ENCODE results near the gene PTK6. TPM values are rescaled to one million over a fixed set of nuclear protein-coding genes. Genes with fewer than 3 reads are reported as not detected.

The PTK6 gene
- total RNA-seq, 4 donors from 2014 or later = 0.38 to 0.68 (median 0.66) TPM; not detected in 1

DNA sequence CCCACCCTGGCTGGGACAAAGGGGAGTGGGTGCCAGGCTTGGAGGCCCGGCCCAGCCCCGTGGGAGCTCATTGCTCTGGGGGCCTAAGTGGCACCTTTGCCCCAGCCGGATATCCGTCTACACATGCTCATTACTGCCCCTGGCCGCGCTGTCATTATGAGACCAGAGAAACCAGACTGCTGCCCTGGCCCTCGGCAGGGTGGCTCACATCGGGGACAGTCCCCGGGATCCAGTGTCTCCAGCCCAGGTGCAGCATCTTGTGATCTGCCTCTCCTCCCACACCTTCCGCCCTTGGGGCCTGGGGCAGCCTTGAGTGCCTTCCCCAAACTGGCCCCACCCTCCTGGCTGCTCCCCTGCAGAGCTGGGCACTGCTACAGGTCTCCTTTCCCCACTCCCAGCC lies 5.5 kb upstream of the PTK6 start:
- TF ChIP-seq, protein P1, sequence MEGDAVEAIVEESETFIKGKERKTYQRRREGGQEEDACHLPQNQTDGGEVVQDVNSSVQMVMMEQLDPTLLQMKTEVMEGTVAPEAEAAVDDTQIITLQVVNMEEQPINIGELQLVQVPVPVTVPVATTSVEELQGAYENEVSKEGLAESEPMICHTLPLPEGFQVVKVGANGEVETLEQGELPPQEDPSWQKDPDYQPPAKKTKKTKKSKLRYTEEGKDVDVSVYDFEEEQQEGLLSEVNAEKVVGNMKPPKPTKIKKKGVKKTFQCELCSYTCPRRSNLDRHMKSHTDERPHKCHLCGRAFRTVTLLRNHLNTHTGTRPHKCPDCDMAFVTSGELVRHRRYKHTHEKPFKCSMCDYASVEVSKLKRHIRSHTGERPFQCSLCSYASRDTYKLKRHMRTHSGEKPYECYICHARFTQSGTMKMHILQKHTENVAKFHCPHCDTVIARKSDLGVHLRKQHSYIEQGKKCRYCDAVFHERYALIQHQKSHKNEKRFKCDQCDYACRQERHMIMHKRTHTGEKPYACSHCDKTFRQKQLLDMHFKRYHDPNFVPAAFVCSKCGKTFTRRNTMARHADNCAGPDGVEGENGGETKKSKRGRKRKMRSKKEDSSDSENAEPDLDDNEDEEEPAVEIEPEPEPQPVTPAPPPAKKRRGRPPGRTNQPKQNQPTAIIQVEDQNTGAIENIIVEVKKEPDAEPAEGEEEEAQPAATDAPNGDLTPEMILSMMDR (IDR thresholded peaks at IDR 0.05; ENCODE audit: low read depth) = no peak

GRCh38 chr20:63542031-63542559 lies 4.9 kb upstream of the PTK6 start:
- TF ChIP-seq, protein P1 (IDR thresholded peaks at IDR 0.05; ENCODE audit: low read depth) = no peak

- TF ChIP-seq, protein P1 (IDR thresholded peaks at IDR 0.05; ENCODE audit: low read depth) = no peak
These were observed 4.2 kb upstream of the PTK6 start for GRCh38 chr20:63541371-63541770.

- TF ChIP-seq, protein P1 (IDR thresholded peaks at IDR 0.05; ENCODE audit: low read depth) = no peak
These were observed 3.4 kb upstream of the PTK6 start for GRCh38 chr20:63540417-63541186.

- TF ChIP-seq, protein P1 (IDR thresholded peaks at IDR 0.05; ENCODE audit: low read depth) = no peak
These were observed 2.5 kb upstream of the PTK6 start for GRCh38 chr20:63539441-63540370.

DNA sequence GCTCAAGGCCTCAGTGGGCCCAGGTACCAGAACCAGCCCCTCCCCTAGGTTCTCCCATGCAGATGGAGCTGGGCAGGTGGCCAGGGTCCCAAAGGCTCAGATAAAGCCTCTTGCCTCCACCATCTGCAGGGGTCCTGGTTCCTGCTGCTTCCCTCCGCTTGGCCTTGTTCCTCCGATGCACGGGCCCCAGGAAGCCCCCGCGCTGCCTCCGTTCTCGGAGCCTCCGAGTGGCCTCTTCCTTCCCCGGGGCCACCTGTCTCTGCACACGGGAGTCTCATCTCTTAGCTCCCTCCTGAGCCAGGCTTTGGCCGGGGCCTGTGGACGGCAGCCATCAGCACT lies 1.9 kb upstream of the PTK6 start:
- TF ChIP-seq, protein P1 (IDR thresholded peaks at IDR 0.05; ENCODE audit: low read depth) = no peak

All from subcutaneous adipose tissue (tissue), 4 donors.